WTC11 (cell line): ENCODE measurements around the gene GALNT2. TPM values are rescaled to one million over a fixed set of nuclear protein-coding genes. Genes with fewer than 3 reads are reported as not detected.

Experiments
- ATAC-seq: fragments of 200-7000 bp; cut with Tn5 transposase; 2 replicates; pipeline ENCODE4 v1.10.0; 2021; ENCODE audit warnings: mild to moderate bottlenecking, moderate library complexity
- CTCF ChIA-PET: fragments of 300-600 bp; sonication (Branson Sonifier 250); formaldehyde crosslinking; loops from one replicate; lab custom pipeline; 2021; ENCODE audit warnings: antibody characterized with exemption; lab: Charles Lee
- POLR2A ChIA-PET: fragments of 350-600 bp; sonication (Branson Sonifier 250); formaldehyde crosslinking; loops from one replicate; lab custom pipeline; 2021; ENCODE audit warnings: antibody characterized with exemption; lab: Charles Lee
- DNase-seq: peaks from one replicate; pipeline ENCODE4 v3.0.0; 2021; ENCODE audit warnings: low spot score
- H3K27ac Mint-ChIP-seq: 2 replicates; pipeline ENCODE4 v1.8.0; 2021; ENCODE audit warnings: mixed read lengths
- H3K27me3 Mint-ChIP-seq: 2 replicates; pipeline ENCODE4 v1.8.0; 2021; ENCODE audit warnings: low read depth, mild to moderate bottlenecking, moderate library complexity, mixed read lengths
- H3K36me3 Mint-ChIP-seq: 2 replicates; pipeline ENCODE4 v1.8.0; 2021; ENCODE audit warnings: mixed read lengths
- H3K4me1 Mint-ChIP-seq: 2 replicates; pipeline ENCODE4 v1.8.0; 2022; ENCODE audit warnings: mixed read lengths
- H3K4me3 Mint-ChIP-seq: 2 replicates; pipeline ENCODE4 v1.8.0; 2021; ENCODE audit warnings: mild to moderate bottlenecking, moderate library complexity, mixed read lengths
- H3K9me3 Mint-ChIP-seq: 2 replicates; pipeline ENCODE4 v1.8.0; 2021; ENCODE audit warnings: mixed read lengths
- AFF4 ChIP-seq: sonication (generic); formaldehyde crosslinking; IDR thresholded peaks from 2 replicates; pipeline ENCODE4 v1.8.1; 2023; ENCODE audit warnings: mild to moderate bottlenecking, missing genetic modification reagents, borderline replicate concordance
- CDX4 ChIP-seq: fragments of 250-450 bp; sonication (Bioruptor Pico); IDR thresholded peaks from 2 replicates; pipeline ENCODE4 v1.9.0; 2021; ENCODE audit warnings: moderate library complexity, mild to moderate bottlenecking, inconsistent platforms, borderline replicate concordance
- EMX1 ChIP-seq: fragments of 250-450 bp; sonication (Bioruptor Pico); IDR thresholded peaks from 2 replicates; pipeline ENCODE4 v1.8.0; 2021; ENCODE audit warnings: mild to moderate bottlenecking
- ESRRA ChIP-seq: sonication (generic); formaldehyde crosslinking; IDR thresholded peaks from 2 replicates; pipeline ENCODE4 v1.8.1; 2022; ENCODE audit warnings: mild to moderate bottlenecking, missing genetic modification reagents, borderline replicate concordance
- GABPB1 ChIP-seq: sonication (generic); formaldehyde crosslinking; IDR thresholded peaks from 2 replicates; pipeline ENCODE4 v1.8.1; 2023; ENCODE audit warnings: mild to moderate bottlenecking, missing genetic modification reagents
- KAT7 ChIP-seq: sonication (generic); formaldehyde crosslinking; IDR thresholded peaks from 2 replicates; pipeline ENCODE4 v1.8.1; 2023; ENCODE audit warnings: missing genetic modification reagents, mild to moderate bottlenecking, borderline replicate concordance
- MLX ChIP-seq: sonication (generic); formaldehyde crosslinking; IDR thresholded peaks from 2 replicates; pipeline ENCODE4 v1.8.1; 2023; ENCODE audit warnings: mild to moderate bottlenecking, missing genetic modification reagents, moderate library complexity
- NFYB ChIP-seq: sonication (generic); formaldehyde crosslinking; conservative IDR thresholded peaks from 2 replicates; pipeline ENCODE4 v1.8.0; 2022; ENCODE audit warnings: low read depth, missing genetic modification reagents
- SMAD4 ChIP-seq: sonication (generic); formaldehyde crosslinking; IDR thresholded peaks from 2 replicates; pipeline ENCODE4 v1.8.0; 2022; ENCODE audit warnings: mild to moderate bottlenecking, missing genetic modification reagents
- SOX15 ChIP-seq: fragments of 250-450 bp; sonication (Bioruptor Pico); IDR thresholded peaks from 2 replicates; pipeline ENCODE4 v1.9.0; 2021; ENCODE audit warnings: mild to moderate bottlenecking
- SP1 ChIP-seq: sonication (generic); formaldehyde crosslinking; conservative IDR thresholded peaks from 2 replicates; pipeline ENCODE4 v1.8.1; 2022; ENCODE audit warnings: missing genetic modification reagents
- TP53 ChIP-seq: sonication (generic); formaldehyde crosslinking; IDR thresholded peaks from 2 replicates; pipeline ENCODE4 v1.8.1; 2023; ENCODE audit warnings: mild to moderate bottlenecking, missing genetic modification reagents
- ZMAT4 ChIP-seq: fragments of 250-450 bp; sonication (Bioruptor Pico); IDR thresholded peaks from 2 replicates; pipeline ENCODE4 v1.9.0; 2021; ENCODE audit warnings: mild to moderate bottlenecking
- ZNF232 ChIP-seq: sonication (generic); formaldehyde crosslinking; IDR thresholded peaks from 2 replicates; pipeline ENCODE4 v1.8.0; 2022; ENCODE audit warnings: mild to moderate bottlenecking, missing genetic modification reagents
- ZNF317 ChIP-seq: sonication (generic); formaldehyde crosslinking; IDR thresholded peaks from 2 replicates; pipeline ENCODE4 v1.8.1; 2023; ENCODE audit warnings: low read depth, mild to moderate bottlenecking, moderate library complexity, missing genetic modification reagents, borderline replicate concordance
- ZNF416 ChIP-seq: fragments of 250-450 bp; sonication (Bioruptor Pico); IDR thresholded peaks from 2 replicates; pipeline ENCODE4 v1.9.0; 2021; ENCODE audit warnings: mild to moderate bottlenecking, inconsistent platforms
- ZNF671 ChIP-seq: fragments of 250-450 bp; sonication (Bioruptor Pico); IDR thresholded peaks from 2 replicates; pipeline ENCODE4 v1.8.0; 2021; ENCODE audit warnings: mild to moderate bottlenecking
- total RNA-seq: library from RNA; stranded (reverse); gene quantifications from 3 replicates; pipeline ENCODE4 v1.2.3, GENCODE V29; 2021
- TF ChIP-seq, protein P1 (sequence below): sonication (generic); formaldehyde crosslinking; IDR thresholded peaks from 2 replicates; pipeline ENCODE4 v1.8.0; 2023; ENCODE audit warnings: mild to moderate bottlenecking, missing genetic modification reagents
- TF ChIP-seq, protein P2 (sequence below): sonication (generic); formaldehyde crosslinking; IDR thresholded peaks from 2 replicates; pipeline ENCODE4 v1.8.1; 2023; ENCODE audit warnings: mild to moderate bottlenecking, missing genetic modification reagents

Gene GALNT2
- total RNA-seq, 1 experiment from 2014 or later, result 74.8 TPM

GRCh38 chr1:230224101-230224960, 157.3 kb downstream of the GALNT2 start (continued):
- no peak for TF ChIP-seq CDX4 (CRISPR knock-in tag)
- TF ChIP-seq SMAD4 (CRISPR knock-in tag), result no peak
- TF ChIP-seq MLX (CRISPR knock-in tag), result no peak
- no peak for TF ChIP-seq ZNF317 (CRISPR knock-in tag)

DNA sequence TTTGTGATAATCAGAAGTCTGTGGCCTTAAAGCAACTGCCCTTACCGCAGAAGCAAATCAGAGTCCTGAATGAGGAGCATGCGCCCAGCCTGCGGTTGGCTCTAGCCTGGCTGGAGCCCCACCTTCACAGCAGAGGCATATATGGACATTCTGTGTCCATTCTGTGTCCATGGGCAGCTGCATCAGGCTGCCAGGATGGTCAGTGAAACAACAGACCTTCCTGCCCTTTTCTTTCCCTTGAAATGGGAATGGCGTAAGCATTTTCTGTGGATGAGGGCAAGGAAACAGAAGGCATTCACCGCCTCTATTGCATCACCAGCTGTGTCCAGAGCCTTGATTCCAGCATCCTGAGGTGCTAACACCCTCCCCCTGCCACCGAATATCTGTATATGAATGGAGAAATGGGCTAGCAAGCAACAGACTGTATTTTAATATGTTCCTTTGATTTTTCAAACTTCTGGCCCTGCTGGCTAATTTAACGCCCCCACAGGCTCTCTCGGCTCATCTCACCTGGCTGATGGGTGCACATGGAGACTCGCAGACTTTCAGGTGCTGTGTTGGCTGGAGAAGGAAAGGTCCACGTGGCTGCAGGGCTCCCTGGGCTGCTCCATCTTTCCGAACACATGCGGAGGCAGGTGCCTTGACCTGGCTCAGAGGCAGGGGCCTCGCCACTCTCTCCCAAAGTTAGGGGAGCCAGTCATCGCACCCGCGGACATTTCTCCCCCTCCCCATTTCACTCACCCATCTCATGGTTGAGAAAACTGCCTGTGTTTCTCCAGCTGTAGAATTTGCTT, 159.2 kb downstream of the GALNT2 start:
- DNase-seq (no peak), ATAC-seq (no peak; the same call in 1 of the 2 replicates)

More for the DNA sequence above, 159.2 kb downstream of the GALNT2 start:
- TF ChIP-seq GABPB1 (CRISPR knock-in tag) (no peak), EMX1 (CRISPR knock-in tag) (no peak), ZNF671 (CRISPR knock-in tag) (no peak), AFF4 (CRISPR knock-in tag) (no peak), ZNF416 (CRISPR knock-in tag) (no peak), TP53 (CRISPR knock-in tag) (no peak), ZNF232 (CRISPR knock-in tag) (no peak), ZMAT4 (CRISPR knock-in tag) (no peak), CDX4 (CRISPR knock-in tag) (no peak), NFYB (no peak), SP1 (CRISPR knock-in tag) (no peak), SMAD4 (CRISPR knock-in tag) (no peak), MLX (CRISPR knock-in tag) (no peak), ZNF317 (CRISPR knock-in tag) (no peak), ESRRA (CRISPR knock-in tag) (no peak), KAT7 (CRISPR knock-in tag) (no peak), SOX15 (CRISPR knock-in tag) (no peak)
- TF ChIP-seq, protein P1, sequence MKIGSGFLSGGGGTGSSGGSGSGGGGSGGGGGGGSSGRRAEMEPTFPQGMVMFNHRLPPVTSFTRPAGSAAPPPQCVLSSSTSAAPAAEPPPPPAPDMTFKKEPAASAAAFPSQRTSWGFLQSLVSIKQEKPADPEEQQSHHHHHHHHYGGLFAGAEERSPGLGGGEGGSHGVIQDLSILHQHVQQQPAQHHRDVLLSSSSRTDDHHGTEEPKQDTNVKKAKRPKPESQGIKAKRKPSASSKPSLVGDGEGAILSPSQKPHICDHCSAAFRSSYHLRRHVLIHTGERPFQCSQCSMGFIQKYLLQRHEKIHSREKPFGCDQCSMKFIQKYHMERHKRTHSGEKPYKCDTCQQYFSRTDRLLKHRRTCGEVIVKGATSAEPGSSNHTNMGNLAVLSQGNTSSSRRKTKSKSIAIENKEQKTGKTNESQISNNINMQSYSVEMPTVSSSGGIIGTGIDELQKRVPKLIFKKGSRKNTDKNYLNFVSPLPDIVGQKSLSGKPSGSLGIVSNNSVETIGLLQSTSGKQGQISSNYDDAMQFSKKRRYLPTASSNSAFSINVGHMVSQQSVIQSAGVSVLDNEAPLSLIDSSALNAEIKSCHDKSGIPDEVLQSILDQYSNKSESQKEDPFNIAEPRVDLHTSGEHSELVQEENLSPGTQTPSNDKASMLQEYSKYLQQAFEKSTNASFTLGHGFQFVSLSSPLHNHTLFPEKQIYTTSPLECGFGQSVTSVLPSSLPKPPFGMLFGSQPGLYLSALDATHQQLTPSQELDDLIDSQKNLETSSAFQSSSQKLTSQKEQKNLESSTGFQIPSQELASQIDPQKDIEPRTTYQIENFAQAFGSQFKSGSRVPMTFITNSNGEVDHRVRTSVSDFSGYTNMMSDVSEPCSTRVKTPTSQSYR (CRISPR knock-in tag), result no peak
- TF ChIP-seq, protein P2, sequence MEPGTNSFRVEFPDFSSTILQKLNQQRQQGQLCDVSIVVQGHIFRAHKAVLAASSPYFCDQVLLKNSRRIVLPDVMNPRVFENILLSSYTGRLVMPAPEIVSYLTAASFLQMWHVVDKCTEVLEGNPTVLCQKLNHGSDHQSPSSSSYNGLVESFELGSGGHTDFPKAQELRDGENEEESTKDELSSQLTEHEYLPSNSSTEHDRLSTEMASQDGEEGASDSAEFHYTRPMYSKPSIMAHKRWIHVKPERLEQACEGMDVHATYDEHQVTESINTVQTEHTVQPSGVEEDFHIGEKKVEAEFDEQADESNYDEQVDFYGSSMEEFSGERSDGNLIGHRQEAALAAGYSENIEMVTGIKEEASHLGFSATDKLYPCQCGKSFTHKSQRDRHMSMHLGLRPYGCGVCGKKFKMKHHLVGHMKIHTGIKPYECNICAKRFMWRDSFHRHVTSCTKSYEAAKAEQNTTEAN (CRISPR knock-in tag), result no peak
- H3K4me1 Mint-ChIP-seq, result peaks cover 50% of the 10 kb centered on the region
- H3K27me3 Mint-ChIP-seq, result no peaks in the 10 kb centered on the region
- no peaks in the 10 kb centered on the region for H3K36me3 Mint-ChIP-seq
- H3K27ac Mint-ChIP-seq, result no peak overlapping the region
- POLR2A ChIA-PET, result no interaction called here
- CTCF ChIA-PET, result interaction anchor here (0.6 to 1.1 kb wide), 4 partner anchors 51 to 565 kb away, joined by 3 to 4 read pairs (median 4); no protein-coding TSS in a partner anchor
- H3K4me3 Mint-ChIP-seq, result no peak overlapping the region
- no peaks in the 10 kb centered on the region for H3K9me3 Mint-ChIP-seq
